Measurements from ENCODE around the gene PRRT4. TPM values are rescaled to one million over a fixed set of nuclear protein-coding genes. Genes with fewer than 3 reads are reported as not detected.

The PRRT4 gene
- total RNA-seq, 1 experiment from 2014 or later, result not detected

GRCh38 chr7:128321044-128321422 is 40.5 kb downstream of the PRRT4 start:
- no peak overlapping the region for H3K27ac Mint-ChIP-seq (ENCODE audit: unreplicated experiment)
- DNase-seq, result no peak
- no TSS peak for BruUV-seq (replicated peaks)
- intact Hi-C loops (cut with micrococcal nuclease; ENCODE audit: unreplicated experiment), result loop anchor here (5.0 kb wide), 1 partner anchor 99 kb away; no protein-coding TSS in a partner anchor
- CTCF ChIA-PET, result no interaction called here
- H3K4me1 Mint-ChIP-seq (ENCODE audit: low read depth, unreplicated experiment), result no peaks in the 10 kb centered on the region
- no peak for TF ChIP-seq CTCF (IDR thresholded peaks at IDR 0.05; ENCODE audit: unreplicated experiment)
- no peak overlapping the region for H3K4me3 Mint-ChIP-seq (ENCODE audit: low read depth, unreplicated experiment)
- H3K36me3 Mint-ChIP-seq (ENCODE audit: insufficient read depth, unreplicated experiment), result peaks cover 32% of the 10 kb centered on the region
- H3K27me3 Mint-ChIP-seq (ENCODE audit: unreplicated experiment), result no peaks in the 10 kb centered on the region
- no peaks in the 10 kb centered on the region for H3K9me3 Mint-ChIP-seq (ENCODE audit: low read depth, unreplicated experiment)

- Mint-ChIP-seq H3K4me1 (ENCODE audit: low read depth, unreplicated experiment) (no peaks in the 10 kb centered on the region), H3K27ac (ENCODE audit: unreplicated experiment) (no peak overlapping the region), H3K9me3 (ENCODE audit: low read depth, unreplicated experiment) (no peaks in the 10 kb centered on the region), H3K27me3 (ENCODE audit: unreplicated experiment) (no peaks in the 10 kb centered on the region), H3K36me3 (ENCODE audit: insufficient read depth, unreplicated experiment) (peaks cover 31% of the 10 kb centered on the region), H3K4me3 (ENCODE audit: low read depth, unreplicated experiment) (no peak overlapping the region)
- TF ChIP-seq CTCF (IDR thresholded peaks at IDR 0.05; ENCODE audit: unreplicated experiment), result no peak
- intact Hi-C loops (cut with micrococcal nuclease; ENCODE audit: unreplicated experiment), result no loop called here
- BruUV-seq (replicated peaks), result no TSS peak
- DNase-seq, result no peak
- CTCF ChIA-PET, result no interaction called here
Observed at GRCh38 chr7:128318691-128319090, 42.8 kb downstream of the PRRT4 start.

- Mint-ChIP-seq H3K36me3 (ENCODE audit: insufficient read depth, unreplicated experiment) (peaks cover 28% of the 10 kb centered on the region), H3K9me3 (ENCODE audit: low read depth, unreplicated experiment) (no peaks in the 10 kb centered on the region), H3K4me1 (ENCODE audit: low read depth, unreplicated experiment) (no peaks in the 10 kb centered on the region), H3K27me3 (ENCODE audit: unreplicated experiment) (no peaks in the 10 kb centered on the region), H3K27ac (ENCODE audit: unreplicated experiment) (no peak overlapping the region), H3K4me3 (ENCODE audit: low read depth, unreplicated experiment) (no peak overlapping the region)
- no peak for DNase-seq
- intact Hi-C loops (cut with micrococcal nuclease; ENCODE audit: unreplicated experiment), result no loop called here
- no peak for TF ChIP-seq CTCF (IDR thresholded peaks at IDR 0.05; ENCODE audit: unreplicated experiment)
- BruUV-seq (replicated peaks), result no TSS peak
- CTCF ChIA-PET, result no interaction called here
Observed at GRCh38 chr7:128311013-128311412, 50.5 kb downstream of the PRRT4 start.

GRCh38 chr7:128310499-128310898 is 51.0 kb downstream of the PRRT4 start:
- CTCF ChIA-PET, result no interaction called here
- no peaks in the 10 kb centered on the region for H3K27me3 Mint-ChIP-seq (ENCODE audit: unreplicated experiment)
- H3K4me3 Mint-ChIP-seq (ENCODE audit: low read depth, unreplicated experiment), result no peak overlapping the region
- no peak for TF ChIP-seq CTCF (IDR thresholded peaks at IDR 0.05; ENCODE audit: unreplicated experiment)
- DNase-seq, result no peak
- no peak overlapping the region for H3K27ac Mint-ChIP-seq (ENCODE audit: unreplicated experiment)
- H3K36me3 Mint-ChIP-seq (ENCODE audit: insufficient read depth, unreplicated experiment), result peaks cover 29% of the 10 kb centered on the region
- no peaks in the 10 kb centered on the region for H3K4me1 Mint-ChIP-seq (ENCODE audit: low read depth, unreplicated experiment)
- no peaks in the 10 kb centered on the region for H3K9me3 Mint-ChIP-seq (ENCODE audit: low read depth, unreplicated experiment)
- no TSS peak for BruUV-seq (replicated peaks)
- intact Hi-C loops (cut with micrococcal nuclease; ENCODE audit: unreplicated experiment), result no loop called here

GRCh38 chr7:128309976-128310375 is 51.5 kb downstream of the PRRT4 start:
- Mint-ChIP-seq H3K4me3 (ENCODE audit: low read depth, unreplicated experiment) (no peak overlapping the region), H3K36me3 (ENCODE audit: insufficient read depth, unreplicated experiment) (peaks cover 31% of the 10 kb centered on the region), H3K4me1 (ENCODE audit: low read depth, unreplicated experiment) (no peaks in the 10 kb centered on the region), H3K9me3 (ENCODE audit: low read depth, unreplicated experiment) (no peaks in the 10 kb centered on the region), H3K27ac (ENCODE audit: unreplicated experiment) (no peak overlapping the region), H3K27me3 (ENCODE audit: unreplicated experiment) (no peaks in the 10 kb centered on the region)
- no peak for TF ChIP-seq CTCF (IDR thresholded peaks at IDR 0.05; ENCODE audit: unreplicated experiment)
- CTCF ChIA-PET, result no interaction called here
- intact Hi-C loops (cut with micrococcal nuclease; ENCODE audit: unreplicated experiment), result no loop called here
- BruUV-seq (replicated peaks), result no TSS peak
- no peak for DNase-seq

Measured in Calu3 (cell line).